ENCODE results near the gene DPP9. TPM values are rescaled to one million over a fixed set of nuclear protein-coding genes. Genes with fewer than 3 reads are reported as not detected.
"Not testable (repeated sequence)": the region's sequence is repeated elsewhere in the genome, so short reads cannot be mapped to it uniquely, and the experiment has no call there.

Gene DPP9
- total RNA-seq, 1 donor from 2014 or later: 94.7 TPM

- intact Hi-C loops (cut with micrococcal nuclease): no loop called here
Observed at GRCh38 chr19:4688587-4688986, 35.1 kb downstream of the DPP9 start.

- intact Hi-C loops (cut with micrococcal nuclease): no loop called here
Observed at GRCh38 chr19:4687396-4687795, 36.2 kb downstream of the DPP9 start.

- intact Hi-C loops (cut with micrococcal nuclease): no loop called here
Observed at GRCh38 chr19:4686700-4687099, 36.9 kb downstream of the DPP9 start.

GRCh38 chr19:4684312-4685095 is 39.1 kb downstream of the DPP9 start:
- intact Hi-C loops (cut with micrococcal nuclease): no loop called here

GRCh38 chr19:4682417-4683200 is 41.0 kb downstream of the DPP9 start:
- intact Hi-C loops (cut with micrococcal nuclease): no loop called here

- intact Hi-C loops (cut with micrococcal nuclease): not testable (repeated sequence)
Observed at GRCh38 chr19:4680021-4680420, 43.6 kb downstream of the DPP9 start.

GRCh38 chr19:4678881-4679790 is 44.5 kb downstream of the DPP9 start:
- intact Hi-C loops (cut with micrococcal nuclease): no loop called here

- intact Hi-C loops (cut with micrococcal nuclease): no loop called here
Observed at GRCh38 chr19:4676955-4677731, 46.5 kb downstream of the DPP9 start.

GRCh38 chr19:4675346-4675745 is 48.3 kb downstream of the DPP9 start:
- intact Hi-C loops (cut with micrococcal nuclease): no loop called here

GRCh38 chr19:4673726-4674125 is 49.9 kb downstream of the DPP9 start:
- intact Hi-C loops (cut with micrococcal nuclease): no loop called here

- intact Hi-C loops (cut with micrococcal nuclease): no loop called here
Observed at GRCh38 chr19:4673216-4673615, 50.4 kb downstream of the DPP9 start.

GRCh38 chr19:4671185-4671851 is 52.3 kb downstream of the DPP9 start:
- intact Hi-C loops (cut with micrococcal nuclease): no loop called here

- intact Hi-C loops (cut with micrococcal nuclease): loop anchor here (1.0 kb wide), 3 partner anchors 31 to 121 kb away; partner anchors contain the start of genes DPP9, FEM1A and TNFAIP8L1
Observed at GRCh38 chr19:4669723-4670480, 53.7 kb downstream of the DPP9 start, which contains the start of gene MYDGF. TSS of gene MYDGF (minus strand) at chr19:4670342. CDS start at chr19:4670334, 8 bp downstream.

GRCh38 chr19:4664642-4665041 is 59.0 kb downstream of the DPP9 start:
- intact Hi-C loops (cut with micrococcal nuclease): no loop called here

- intact Hi-C loops (cut with micrococcal nuclease): no loop called here
Observed at GRCh38 chr19:4662812-4663211, 60.8 kb downstream of the DPP9 start.

- intact Hi-C loops (cut with micrococcal nuclease): no loop called here
Observed at GRCh38 chr19:4662020-4662695, 61.5 kb downstream of the DPP9 start.

- intact Hi-C loops (cut with micrococcal nuclease): no loop called here
Observed at GRCh38 chr19:4660993-4661392, 62.6 kb downstream of the DPP9 start.

- intact Hi-C loops (cut with micrococcal nuclease): no loop called here
Observed at GRCh38 chr19:4660181-4660791, 63.4 kb downstream of the DPP9 start.
